Endothelial cell of umbilical vein (primary cell): ENCODE results near the gene DHX9. TPM values are rescaled to one million over a fixed set of nuclear protein-coding genes. Genes with fewer than 3 reads are reported as not detected.

Experiments
- BruUV-seq: library from RNA; stranded (reverse); fragments of 400-500 nt; replicated peaks from 2 replicates; lab custom pipeline; 2021; lab: Mats Ljungman, UMichigan
- CTCF ChIA-PET: fragments of 300-600, 350-600 bp; sonication (Branson Sonifier 250); formaldehyde crosslinking; loops from one replicate; lab custom pipeline; 2021; ENCODE audit warnings: antibody characterized with exemption, inconsistent platforms; lab: Charles Lee
- POLR2A ChIA-PET: fragments of 300-600, 350-600 bp; sonication (Branson Sonifier 250); formaldehyde crosslinking; loops from one replicate; lab custom pipeline; 2021; ENCODE audit warnings: antibody characterized with exemption, inconsistent platforms; lab: Charles Lee
- DNase-seq: peaks from one replicate; pipeline ENCODE4 v3.0.0-alpha.2; 2011; ENCODE audit warnings: low read depth, low spot score
- FAIRE-seq: peaks from 2 replicates; lab custom pipeline; 2011; peaks lifted over from hg19 to GRCh38; lab: Jason Lieb, UNC
- H2AFZ ChIP-seq: 2 replicates; pipeline ENCODE4 v1.6.0; 2012; ENCODE audit warnings: low read depth, low read length, control low read depth, inconsistent platforms
- H3K27ac ChIP-seq: 2 replicates; pipeline ENCODE4 v1.5.1; 2011; ENCODE audit warnings: low read depth, mild to moderate bottlenecking, control low read depth, low read length, moderate library complexity; ENCODE audit not compliant: insufficient read depth
- H3K27me3 ChIP-seq, 2 experiments: 2 replicates each; pipeline versions ENCODE4 v1.6.0 to v1.6.1; 2011; ENCODE audit warnings: low read length in 2 of 2, mixed read lengths in 1 of 2; ENCODE audit not compliant: control insufficient read depth in 2 of 2, insufficient read depth in 2 of 2
- H3K36me3 ChIP-seq, 2 experiments: 2 replicates in 1 of 2; 3 replicates in 1 of 2; pipeline ENCODE4 v1.5.1; 2011; ENCODE audit warnings: low read length in 2 of 2, mild to moderate bottlenecking in 1 of 2, moderate library complexity in 1 of 2; ENCODE audit not compliant: control insufficient read depth in 2 of 2, insufficient read depth in 2 of 2; ENCODE audit errors: extremely low read depth in 1 of 2
- H3K4me1 ChIP-seq: 3 replicates; pipeline ENCODE4 v1.5.1; 2011; ENCODE audit warnings: mild to moderate bottlenecking, low read length; ENCODE audit not compliant: control insufficient read depth, insufficient read depth; ENCODE audit errors: extremely low read depth
- H3K4me2 ChIP-seq: 2 replicates; pipeline ENCODE4 v1.6.1; 2011; ENCODE audit warnings: low read length, control low read depth, mixed read lengths; ENCODE audit not compliant: insufficient read depth
- H3K4me3 ChIP-seq, 3 experiments: fragments of 200-600 bp in 1 of 3; sonication (generic), shearing (Covaris generic) in 1 of 3; replicated peaks in 1 of 3; 2 replicates each; pipeline ENCODE4 v1.5.1; 2011 to 2016; ENCODE audit warnings: control low read depth in 3 of 3, low read length in 3 of 3, mild to moderate bottlenecking in 2 of 3, inconsistent platforms in 1 of 3, low read depth in 1 of 3, moderate library complexity in 1 of 3; ENCODE audit not compliant: insufficient read depth in 1 of 3
- H3K79me2 ChIP-seq: 2 replicates; pipeline ENCODE4 v1.6.0; 2012; ENCODE audit warnings: low read length, inconsistent platforms; ENCODE audit not compliant: control insufficient read depth, insufficient read depth
- H3K9ac ChIP-seq: replicated peaks from 2 replicates; pipeline ENCODE3; 2011; ENCODE audit warnings: low read length, control low read depth; ENCODE audit not compliant: insufficient read depth; ENCODE audit errors: extremely low read depth
- H3K9me1 ChIP-seq: replicated peaks from 3 replicates; pipeline ENCODE4 v1.6.0; 2011; ENCODE audit warnings: mild to moderate bottlenecking, low read length; ENCODE audit not compliant: control insufficient read depth, insufficient read depth; ENCODE audit errors: extremely low read depth
- H3K9me3 ChIP-seq: replicated peaks from 2 replicates; pipeline ENCODE4 v1.5.1; 2012; ENCODE audit warnings: low read length, inconsistent platforms; ENCODE audit not compliant: control insufficient read depth, insufficient read depth
- H4K20me1 ChIP-seq: replicated peaks from 2 replicates; pipeline ENCODE3; 2011; ENCODE audit warnings: mild to moderate bottlenecking, low read length; ENCODE audit not compliant: control insufficient read depth, insufficient read depth; ENCODE audit errors: extremely low read depth
- EZH2 ChIP-seq: IDR thresholded peaks from 2 replicates; pipeline ENCODE4 v1.6.1; 2012; ENCODE audit warnings: borderline replicate concordance, low read depth, mild to moderate bottlenecking, moderate library complexity, low read length, inconsistent platforms; ENCODE audit not compliant: severe bottlenecking
- FOS ChIP-seq: IDR thresholded peaks from 2 replicates; pipeline ENCODE4 v1.6.1; 2011; ENCODE audit warnings: mild to moderate bottlenecking, low read length, moderate library complexity, borderline replicate concordance; ENCODE audit not compliant: insufficient read depth
- GATA2 ChIP-seq: IDR thresholded peaks from 2 replicates; pipeline ENCODE4 v1.7.0; 2011; ENCODE audit warnings: low read depth, mild to moderate bottlenecking, moderate library complexity, mixed read lengths, low read length; ENCODE audit not compliant: insufficient read length, insufficient read depth
- JUN ChIP-seq: IDR thresholded peaks from 2 replicates; pipeline ENCODE4 v1.6.1; 2011; ENCODE audit warnings: borderline replicate concordance, low read depth; ENCODE audit not compliant: insufficient read length, insufficient read depth
- MYC ChIP-seq: IDR thresholded peaks from one replicate; pipeline ENCODE4 v1.6.1; 2011; ENCODE audit warnings: mild to moderate bottlenecking, low read depth, low read length
- POLR2A ChIP-seq: IDR thresholded peaks from 2 replicates; pipeline ENCODE4 v1.6.1; 2012; ENCODE audit warnings: low read depth, mild to moderate bottlenecking, control low read depth, low read length
- POLR2AphosphoS5 ChIP-seq: IDR thresholded peaks from 2 replicates; pipeline ENCODE4 v1.6.1; 2012; ENCODE audit warnings: low read depth, mild to moderate bottlenecking, control low read depth, low read length, moderate library complexity; ENCODE audit not compliant: insufficient read depth
- dilution Hi-C: fragments of 300-500 bp; cut with MboI; formaldehyde crosslinking; loops from one replicate; pipeline ENCODE4 v1.15.0; 2019; ENCODE audit warnings: low sequenced_read_pairs; ENCODE audit not compliant: extremely low pct_ligation_motif_present
- intact Hi-C: fragments of 100-400 bp; cut with micrococcal nuclease; formaldehyde crosslinking; loops from one replicate; pipeline ENCODE4 v1.10.0; 2022
- polyA plus RNA-seq, 4 experiments: library from polyadenylated mRNA; depleted of rRNA in 3 of 4; stranded (reverse) in 3 of 4; unstranded in 1 of 4; fragments of >200 nt; gene quantifications; 2 replicates each; pipeline versions ENCODE4 v1.2.1 to v1.2.3, GENCODE V29; 2011 to 2012; ENCODE audit warnings: missing spikeins in 1 of 4
- total RNA-seq: library from RNA; stranded (reverse); gene quantifications from 2 replicates; pipeline ENCODE4 v1.2.3, GENCODE V29; 2021
- TF ChIP-seq, protein P1 (sequence below): IDR thresholded peaks from 2 replicates; pipeline ENCODE4 v1.6.1; 2011; ENCODE audit not compliant: insufficient read depth, insufficient read length
- TF ChIP-seq, protein P2 (sequence below), 2 donors: IDR thresholded peaks; 1 replicate in 1 of 2; 2 replicates in 1 of 2; pipeline ENCODE4 v1.5.1; 2011; ENCODE audit warnings: low read length in 2 of 2, mild to moderate bottlenecking in 2 of 2, moderate library complexity in 2 of 2, control low read depth in 1 of 2, inconsistent platforms in 1 of 2, low read depth in 1 of 2; ENCODE audit not compliant: insufficient read depth in 1 of 2; ENCODE audit errors: extremely low read depth in 1 of 2

DHX9 gene
- total and polyA plus RNA-seq, 2 donors (not counting 3 experiments of a cell fraction or from before 2014, with no cell fraction given), result 142 to 220 TPM

DNA sequence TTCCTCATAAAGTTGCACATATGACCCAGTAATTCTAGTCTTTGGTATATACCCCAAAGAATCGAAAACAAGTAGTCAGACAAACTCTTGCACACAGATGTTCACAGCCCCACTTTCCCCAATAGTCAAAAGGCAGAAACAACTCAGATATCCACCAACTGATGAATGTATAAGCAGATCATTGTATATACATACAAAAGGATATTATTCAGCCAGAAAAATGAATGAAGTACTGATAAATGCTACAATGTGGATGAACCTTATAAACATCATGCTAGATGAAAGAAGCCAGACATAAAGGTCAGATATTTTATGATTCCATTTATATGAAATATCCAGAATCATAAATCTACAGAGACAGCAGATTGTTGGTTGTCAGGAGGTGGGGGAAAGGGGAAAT lies 86.5 kb downstream of the DHX9 start:
- H3K9me3 ChIP-seq, result no peaks in the 10 kb centered on the region
- H3K27ac ChIP-seq, result no peak overlapping the region
- no TSS peak for BruUV-seq
- no peak overlapping the region for H3K4me3 ChIP-seq
- TF ChIP-seq POLR2A (no peak), EZH2 (no peak), JUN (no peak), GATA2 (no peak), MYC (no peak), POLR2AphosphoS5 (no peak), FOS (no peak)
- TF ChIP-seq, protein P1, sequence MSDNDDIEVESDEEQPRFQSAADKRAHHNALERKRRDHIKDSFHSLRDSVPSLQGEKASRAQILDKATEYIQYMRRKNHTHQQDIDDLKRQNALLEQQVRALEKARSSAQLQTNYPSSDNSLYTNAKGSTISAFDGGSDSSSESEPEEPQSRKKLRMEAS, result no peak
- TF ChIP-seq, protein P2, sequence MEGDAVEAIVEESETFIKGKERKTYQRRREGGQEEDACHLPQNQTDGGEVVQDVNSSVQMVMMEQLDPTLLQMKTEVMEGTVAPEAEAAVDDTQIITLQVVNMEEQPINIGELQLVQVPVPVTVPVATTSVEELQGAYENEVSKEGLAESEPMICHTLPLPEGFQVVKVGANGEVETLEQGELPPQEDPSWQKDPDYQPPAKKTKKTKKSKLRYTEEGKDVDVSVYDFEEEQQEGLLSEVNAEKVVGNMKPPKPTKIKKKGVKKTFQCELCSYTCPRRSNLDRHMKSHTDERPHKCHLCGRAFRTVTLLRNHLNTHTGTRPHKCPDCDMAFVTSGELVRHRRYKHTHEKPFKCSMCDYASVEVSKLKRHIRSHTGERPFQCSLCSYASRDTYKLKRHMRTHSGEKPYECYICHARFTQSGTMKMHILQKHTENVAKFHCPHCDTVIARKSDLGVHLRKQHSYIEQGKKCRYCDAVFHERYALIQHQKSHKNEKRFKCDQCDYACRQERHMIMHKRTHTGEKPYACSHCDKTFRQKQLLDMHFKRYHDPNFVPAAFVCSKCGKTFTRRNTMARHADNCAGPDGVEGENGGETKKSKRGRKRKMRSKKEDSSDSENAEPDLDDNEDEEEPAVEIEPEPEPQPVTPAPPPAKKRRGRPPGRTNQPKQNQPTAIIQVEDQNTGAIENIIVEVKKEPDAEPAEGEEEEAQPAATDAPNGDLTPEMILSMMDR (IDR thresholded peaks at IDR 0.05; ENCODE audit: extremely low read depth in 1 of 2, insufficient read depth in 1 of 2, low read depth in 1 of 2, low read length in 2 of 2), result no peak
- no peaks in the 10 kb centered on the region for H3K4me1 ChIP-seq
- no peaks in the 10 kb centered on the region for H3K9me1 ChIP-seq
- POLR2A ChIA-PET, result no interaction called here
- no peak for DNase-seq
- dilution Hi-C loops, result no loop called here
- H3K9ac ChIP-seq, result no peak overlapping the region
- no peaks in the 10 kb centered on the region for H3K36me3 ChIP-seq
- H3K4me2 ChIP-seq, result no peak overlapping the region
- CTCF ChIA-PET, result no interaction called here
- no peaks in the 10 kb centered on the region for H4K20me1 ChIP-seq
- peaks cover 5 to 21% of the 10 kb centered on the region in 2 experiments for H3K27me3 ChIP-seq
- no peak overlapping the region for H2AFZ ChIP-seq
- H3K79me2 ChIP-seq, result no peaks in the 10 kb centered on the region
- FAIRE-seq, result no peak
- intact Hi-C loops, result no loop called here
